ENCODE measurements around the gene NUAK2. TPM values are rescaled to one million over a fixed set of nuclear protein-coding genes. Genes with fewer than 3 reads are reported as not detected.

Gene NUAK2
- total RNA-seq, 4 donors from 2014 or later = 16.2 to 41.2 (median 30.2) TPM

DNA sequence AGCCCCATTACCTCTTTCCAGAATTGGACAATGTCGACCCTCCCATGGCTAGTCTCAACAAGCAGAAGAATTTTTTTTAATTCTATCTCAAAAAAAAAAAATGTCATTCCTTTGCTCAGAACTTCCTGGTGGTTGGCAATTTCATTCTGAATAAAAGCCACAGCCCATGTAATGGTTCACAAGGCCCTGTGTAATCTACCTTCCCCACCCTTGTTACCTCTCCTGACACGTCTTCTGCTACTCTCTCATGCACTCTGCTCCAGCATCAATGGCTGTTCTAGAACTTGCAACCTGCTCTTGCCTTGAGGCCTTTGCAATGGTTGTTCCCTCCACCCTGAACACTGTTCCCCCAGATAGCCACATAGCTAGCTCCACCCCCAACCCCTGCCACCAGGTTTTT, 25.4 kb downstream of the NUAK2 start:
- Histone ChIP-seq H3K9me3 (no peaks in the 10 kb centered on the region), H3K4me3 (no peak overlapping the region), H3K27ac (no peak overlapping the region), H3K27me3 (no peaks in the 10 kb centered on the region), H3K36me3 (no peaks in the 10 kb centered on the region), H3K4me1 (peaks cover 12% of the 10 kb centered on the region)
- DNase-seq (ENCODE audit: low spot score in 2 of 2) = no peak
- WGBS = 60% methylated on average over 2 of the region's 2 CpGs
- TF ChIP-seq EP300 (IDR thresholded peaks at IDR 0.05) (no peak), POLR2A (IDR thresholded peaks at IDR 0.05) (no peak), POLR2AphosphoS5 (IDR thresholded peaks at IDR 0.05) (no peak)
- TF ChIP-seq, protein P1, sequence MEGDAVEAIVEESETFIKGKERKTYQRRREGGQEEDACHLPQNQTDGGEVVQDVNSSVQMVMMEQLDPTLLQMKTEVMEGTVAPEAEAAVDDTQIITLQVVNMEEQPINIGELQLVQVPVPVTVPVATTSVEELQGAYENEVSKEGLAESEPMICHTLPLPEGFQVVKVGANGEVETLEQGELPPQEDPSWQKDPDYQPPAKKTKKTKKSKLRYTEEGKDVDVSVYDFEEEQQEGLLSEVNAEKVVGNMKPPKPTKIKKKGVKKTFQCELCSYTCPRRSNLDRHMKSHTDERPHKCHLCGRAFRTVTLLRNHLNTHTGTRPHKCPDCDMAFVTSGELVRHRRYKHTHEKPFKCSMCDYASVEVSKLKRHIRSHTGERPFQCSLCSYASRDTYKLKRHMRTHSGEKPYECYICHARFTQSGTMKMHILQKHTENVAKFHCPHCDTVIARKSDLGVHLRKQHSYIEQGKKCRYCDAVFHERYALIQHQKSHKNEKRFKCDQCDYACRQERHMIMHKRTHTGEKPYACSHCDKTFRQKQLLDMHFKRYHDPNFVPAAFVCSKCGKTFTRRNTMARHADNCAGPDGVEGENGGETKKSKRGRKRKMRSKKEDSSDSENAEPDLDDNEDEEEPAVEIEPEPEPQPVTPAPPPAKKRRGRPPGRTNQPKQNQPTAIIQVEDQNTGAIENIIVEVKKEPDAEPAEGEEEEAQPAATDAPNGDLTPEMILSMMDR (IDR thresholded peaks at IDR 0.05) = no peak

DNA sequence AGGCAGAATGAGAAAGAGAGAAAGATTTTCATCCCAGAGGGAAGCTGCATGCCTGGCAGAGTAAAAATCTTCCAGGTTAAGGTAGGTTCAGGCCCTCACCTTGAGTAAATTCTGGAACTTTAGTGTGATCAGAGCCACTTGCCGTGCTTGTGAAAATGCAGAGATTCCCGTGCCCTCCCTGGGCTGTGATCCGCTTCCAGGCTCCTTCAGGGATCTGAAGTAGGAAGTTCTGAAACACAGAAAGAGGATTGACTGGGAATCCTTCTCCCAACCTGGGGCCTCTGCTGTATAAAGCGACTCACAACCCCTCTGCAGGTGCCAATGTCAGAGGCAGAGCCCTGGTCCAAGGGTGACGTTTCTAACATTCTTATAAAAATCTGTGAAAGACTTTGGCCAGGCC, 26.6 kb downstream of the NUAK2 start:
- no peak for DNase-seq (ENCODE audit: low spot score in 2 of 2)
- TF ChIP-seq, protein P1 (IDR thresholded peaks at IDR 0.05) = no peak
- TF ChIP-seq POLR2A (IDR thresholded peaks at IDR 0.05) (no peak), POLR2AphosphoS5 (IDR thresholded peaks at IDR 0.05) (no peak), EP300 (IDR thresholded peaks at IDR 0.05) (no peak)
- Histone ChIP-seq H3K4me3 (no peak overlapping the region), H3K27me3 (no peaks in the 10 kb centered on the region), H3K36me3 (no peaks in the 10 kb centered on the region), H3K9me3 (no peaks in the 10 kb centered on the region), H3K27ac (no peak overlapping the region), H3K4me1 (peaks cover 9% of the 10 kb centered on the region)
- WGBS = 89% methylated on average over 5 of the region's 5 CpGs

DNA sequence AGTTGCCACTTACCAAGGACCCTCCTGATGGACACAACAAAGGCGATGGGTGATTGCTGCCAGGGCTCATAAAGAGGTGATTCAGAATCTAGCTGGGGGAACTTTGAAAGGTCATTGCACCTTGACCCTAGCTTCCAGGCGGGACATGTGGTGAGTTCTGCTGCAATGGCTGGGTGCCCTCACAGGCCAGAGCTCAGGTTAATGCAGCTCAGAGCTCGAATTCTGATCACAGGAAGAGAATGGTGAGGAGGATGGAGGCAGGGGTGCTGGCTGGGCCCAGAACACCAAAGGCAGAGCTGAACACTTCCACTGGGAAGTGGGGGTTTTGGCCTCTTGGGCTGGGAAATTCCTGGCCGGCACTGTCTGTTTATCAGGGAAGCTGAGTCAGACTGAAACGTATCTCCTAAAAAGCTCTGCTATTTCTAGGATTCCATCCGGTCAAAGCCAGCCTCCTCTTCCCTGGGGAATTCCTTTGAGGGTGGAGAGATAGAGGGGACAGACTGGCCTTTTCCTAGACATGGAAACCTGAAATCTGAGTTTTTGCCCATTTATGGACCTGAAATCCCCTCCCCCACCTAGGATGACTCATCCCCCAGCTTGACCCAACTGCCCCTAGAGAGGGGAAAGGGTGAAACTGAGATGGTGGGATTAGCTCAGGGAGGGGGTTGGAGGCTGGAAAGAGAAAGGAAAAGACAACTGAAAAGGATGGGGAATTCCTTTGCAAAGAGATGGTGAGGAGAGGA, 27.2 kb downstream of the NUAK2 start:
- TF ChIP-seq POLR2A (IDR thresholded peaks at IDR 0.05) = no peak
- TF ChIP-seq POLR2AphosphoS5 (IDR thresholded peaks at IDR 0.05) = no peak
- TF ChIP-seq, protein P1 (IDR thresholded peaks at IDR 0.05) = no peak
- TF ChIP-seq EP300 (IDR thresholded peaks at IDR 0.05) = no peak
- WGBS = 38% methylated on average over 6 of the region's 6 CpGs

DNA sequence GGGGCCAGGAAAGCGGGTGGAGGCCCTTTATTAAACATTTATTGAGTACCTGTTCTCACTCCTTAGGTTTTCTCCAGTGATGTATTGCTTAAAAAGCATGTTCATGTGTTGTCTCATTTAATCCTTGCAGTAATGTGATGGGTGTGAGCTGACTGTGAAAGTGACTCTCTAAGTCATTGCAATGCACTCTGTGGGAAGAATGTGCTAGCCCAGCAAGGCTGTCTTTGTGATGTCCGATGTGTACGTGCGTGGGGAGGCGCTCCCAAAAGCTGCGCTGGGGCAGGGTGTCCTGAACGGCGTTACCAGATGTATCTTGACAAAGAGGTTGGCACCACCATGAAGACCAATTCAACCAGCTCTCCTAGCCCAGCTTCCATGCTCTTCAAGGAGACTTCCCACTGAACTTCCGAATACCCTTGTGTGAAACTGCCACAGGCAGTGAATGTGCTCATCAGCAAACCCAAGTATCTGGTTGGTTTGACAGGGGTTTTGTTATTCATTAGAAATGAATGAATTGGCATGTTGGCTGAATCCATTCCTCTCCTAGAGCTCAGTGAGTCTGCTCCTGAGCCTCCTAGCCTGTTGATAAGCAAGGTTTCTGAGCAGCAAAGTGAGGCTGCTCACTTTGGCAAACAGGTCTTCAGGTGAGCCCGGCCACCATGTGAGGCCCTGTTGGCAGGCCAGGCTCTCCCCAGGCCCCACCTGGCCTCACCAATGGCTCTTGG, 28.0 kb downstream of the NUAK2 start:
- WGBS = 86% methylated on average over 7 of the region's 10 CpGs
- no peak overlapping the region for H3K4me3 ChIP-seq
- no peaks in the 10 kb centered on the region for H3K27me3 ChIP-seq
- no peaks in the 10 kb centered on the region for H3K36me3 ChIP-seq
- H3K9me3 ChIP-seq = no peaks in the 10 kb centered on the region
- DNase-seq (ENCODE audit: low spot score in 2 of 2) = no peak
- H3K27ac ChIP-seq = no peak overlapping the region
- TF ChIP-seq, protein P1 (IDR thresholded peaks at IDR 0.05) = no peak
- TF ChIP-seq POLR2A (IDR thresholded peaks at IDR 0.05) (no peak), EP300 (IDR thresholded peaks at IDR 0.05) (no peak), POLR2AphosphoS5 (IDR thresholded peaks at IDR 0.05) (no peak)
- peaks cover 10% of the 10 kb centered on the region for H3K4me1 ChIP-seq

More for the DNA sequence above, 27.2 kb downstream of the NUAK2 start:
- H3K4me3 ChIP-seq = no peak overlapping the region
- no peaks in the 10 kb centered on the region for H3K27me3 ChIP-seq
- no peaks in the 10 kb centered on the region for H3K9me3 ChIP-seq
- H3K4me1 ChIP-seq = peaks cover 9% of the 10 kb centered on the region
- no peaks in the 10 kb centered on the region for H3K36me3 ChIP-seq
- H3K27ac ChIP-seq = no peak overlapping the region
- no peak for DNase-seq (ENCODE audit: low spot score in 2 of 2)

DNA sequence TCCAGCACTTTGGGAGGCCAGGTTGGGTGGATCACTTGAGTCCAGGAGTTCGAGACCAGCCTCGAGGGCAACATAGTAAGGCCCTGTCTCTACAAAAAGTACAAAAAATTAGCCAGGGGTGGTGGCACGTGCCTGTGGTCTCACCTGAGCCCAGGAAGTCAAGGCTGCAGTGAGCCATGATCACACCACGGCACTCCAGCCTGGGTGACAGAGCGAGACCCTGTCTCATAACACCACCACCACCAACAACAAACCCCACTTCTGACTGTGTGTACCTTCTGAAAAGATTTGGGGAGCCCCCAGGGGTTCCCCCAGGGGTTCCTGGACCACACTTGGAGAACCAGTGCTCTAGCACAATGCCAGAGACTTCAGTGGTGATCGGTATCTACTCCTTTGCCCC, 29.9 kb downstream of the NUAK2 start:
- no peak for DNase-seq (ENCODE audit: low spot score in 2 of 2)
- TF ChIP-seq EP300 (IDR thresholded peaks at IDR 0.05) (no peak), POLR2AphosphoS5 (IDR thresholded peaks at IDR 0.05) (no peak)
- TF ChIP-seq, protein P1 (IDR thresholded peaks at IDR 0.05) = no peak
- H3K36me3 ChIP-seq = no peaks in the 10 kb centered on the region
- H3K27ac ChIP-seq = no peak overlapping the region
- no peaks in the 10 kb centered on the region for H3K27me3 ChIP-seq
- WGBS = 86% methylated on average over 5 of the region's 6 CpGs
- no peak overlapping the region for H3K4me3 ChIP-seq
- H3K4me1 ChIP-seq = peaks cover 29% of the 10 kb centered on the region
- H3K9me3 ChIP-seq = no peaks in the 10 kb centered on the region

Measured in suprapubic skin (tissue), 4 donors.